ENCODE data around the gene SCAMP5.

The SCAMP5 gene

GRCh38 chr15:74956648-74957475 is 38.5 kb upstream of the SCAMP5 start, which contains the start of gene RPP25:
Gene RPP25, minus strand, starts transcription at chr15:74956772. Its CDS starts 189 bp downstream, at chr15:74956583.
- H3K4me3 ChIP-seq (ENCODE audit: low read depth, low read length) = peak within 1 kb of the TSS; percentile 61
- TF ChIP-seq CTCF (conservative IDR thresholded peaks at IDR 0.05; ENCODE audit: low read depth, low read length) = no peak
- DNase-seq (ENCODE audit: low read depth) = peak; percentile 70

GRCh38 chr15:74957476-74958035 is 37.8 kb upstream of the SCAMP5 start:
- peak overlapping the region; percentile 61 for H3K4me3 ChIP-seq (ENCODE audit: low read depth, low read length)
- no peak for DNase-seq (ENCODE audit: low read depth)
- TF ChIP-seq CTCF (conservative IDR thresholded peaks at IDR 0.05; ENCODE audit: low read depth, low read length) = no peak

GRCh38 chr15:74958320-74958907 is 36.9 kb upstream of the SCAMP5 start:
- TF ChIP-seq CTCF (conservative IDR thresholded peaks at IDR 0.05; ENCODE audit: low read depth, low read length) = no peak
- no peak for DNase-seq (ENCODE audit: low read depth)
- peak overlapping the region; percentile 50 for H3K4me3 ChIP-seq (ENCODE audit: low read depth, low read length)

GRCh38 chr15:74958908-74959585 is 36.3 kb upstream of the SCAMP5 start:
- no peak for TF ChIP-seq CTCF (conservative IDR thresholded peaks at IDR 0.05; ENCODE audit: low read depth, low read length)
- DNase-seq (ENCODE audit: low read depth) = no peak
- H3K4me3 ChIP-seq (ENCODE audit: low read depth, low read length) = peak overlapping the region; percentile 50

- DNase-seq (ENCODE audit: low read depth) = no peak
- H3K4me3 ChIP-seq (ENCODE audit: low read depth, low read length) = no peak overlapping the region
- TF ChIP-seq CTCF (conservative IDR thresholded peaks at IDR 0.05; ENCODE audit: low read depth, low read length) = no peak
These were observed 35.8 kb upstream of the SCAMP5 start for GRCh38 chr15:74959586-74959939.

GRCh38 chr15:74960286-74960685 is 35.1 kb upstream of the SCAMP5 start:
- no peak for TF ChIP-seq CTCF (conservative IDR thresholded peaks at IDR 0.05; ENCODE audit: low read depth, low read length)
- DNase-seq (ENCODE audit: low read depth) = no peak

More at GRCh38 chr15:74960286-74960685, 35.1 kb upstream of the SCAMP5 start:
- no peak overlapping the region for H3K4me3 ChIP-seq (ENCODE audit: low read depth, low read length)
